ENCODE data around the gene KIF17. TPM values are rescaled to one million over a fixed set of nuclear protein-coding genes. Genes with fewer than 3 reads are reported as not detected.

Gene KIF17
- not detected for total RNA-seq
- total RNA-seq (2013), result 0.23 TPM

DNA sequence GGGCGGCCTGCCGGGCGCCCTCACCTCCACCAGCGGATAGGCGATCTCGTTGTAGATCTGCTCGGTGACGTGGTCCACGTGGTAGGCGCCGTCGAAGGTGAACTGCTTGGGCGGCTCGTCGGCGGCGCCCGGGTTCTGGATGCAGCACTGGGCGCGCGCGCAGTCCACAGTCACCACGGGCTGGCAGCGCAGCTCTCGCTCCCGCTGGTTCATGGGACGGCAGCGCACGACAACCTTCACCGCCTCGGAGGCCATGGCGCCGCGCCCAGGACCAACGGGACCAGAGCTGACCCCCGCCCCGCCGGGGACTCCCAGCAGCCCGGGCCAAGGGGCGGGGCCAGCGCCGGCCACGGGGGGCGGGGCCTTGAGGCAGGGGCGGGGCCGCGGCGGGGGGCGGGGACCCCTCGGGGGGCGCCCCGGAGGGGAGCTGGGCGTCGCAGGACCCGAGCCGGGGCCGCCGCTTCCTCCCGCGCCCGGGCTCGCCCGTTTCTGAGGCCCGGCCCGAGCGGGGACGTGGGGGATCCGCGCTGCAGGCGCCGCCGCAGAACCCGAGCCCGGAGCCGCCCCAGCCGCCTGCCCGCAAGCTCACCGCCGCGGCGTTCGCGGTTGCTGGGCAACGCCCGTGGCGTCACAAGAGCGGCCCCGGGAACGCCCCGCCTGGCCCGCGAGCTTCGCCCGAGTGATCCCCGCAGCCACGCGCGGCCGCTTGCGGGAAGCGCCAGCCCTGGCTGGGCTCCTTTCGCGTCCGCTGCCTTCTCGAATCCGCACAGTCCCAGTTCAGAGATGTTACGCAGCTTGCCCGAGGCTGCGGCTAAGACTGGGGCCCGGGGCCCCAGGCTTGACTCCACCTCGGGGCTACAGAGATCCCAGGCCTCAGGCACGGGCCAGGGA, at the start of gene KIF17:
KIF17 (minus strand) TSS at position 556 of the 891 bp plus-strand sequence; CDS start at position 255, 301 bp downstream.
- ATAC-seq (peak; percentile 60 to 82 (median 73)), DNase-seq (peak; percentile 60 to 83)
- H3K36me3 ChIP-seq (ENCODE audit: control insufficient read depth, insufficient read depth, low read length), result no peaks in the 10 kb centered on the region
- H3K9me3 ChIP-seq (ENCODE audit: control insufficient read depth, insufficient read depth, low read length), result no peaks in the 10 kb centered on the region
- peak within 1 kb of the TSS; percentile 81 for H3K4me3 Mint-ChIP-seq
- H3K4me3 ChIP-seq (ENCODE audit: low read length), result no peak within 1 kb of the TSS
- H3K27ac Mint-ChIP-seq, result peak within 1 kb of the TSS; percentile 41 to 69
- H3K27me3 ChIP-seq (ENCODE audit: control insufficient read depth, insufficient read depth, low read length), result peaks cover 12% of the 10 kb centered on the region
- peaks cover 12% of the 10 kb centered on the region for H3K4me1 ChIP-seq (ENCODE audit: control insufficient read depth, insufficient read depth, low read length)
- no peak within 1 kb of the TSS for H3K27ac ChIP-seq (ENCODE audit: low read length)
- H3K36me3 Mint-ChIP-seq, result no peaks in the 10 kb centered on the region
- TF ChIP-seq, protein P1, sequence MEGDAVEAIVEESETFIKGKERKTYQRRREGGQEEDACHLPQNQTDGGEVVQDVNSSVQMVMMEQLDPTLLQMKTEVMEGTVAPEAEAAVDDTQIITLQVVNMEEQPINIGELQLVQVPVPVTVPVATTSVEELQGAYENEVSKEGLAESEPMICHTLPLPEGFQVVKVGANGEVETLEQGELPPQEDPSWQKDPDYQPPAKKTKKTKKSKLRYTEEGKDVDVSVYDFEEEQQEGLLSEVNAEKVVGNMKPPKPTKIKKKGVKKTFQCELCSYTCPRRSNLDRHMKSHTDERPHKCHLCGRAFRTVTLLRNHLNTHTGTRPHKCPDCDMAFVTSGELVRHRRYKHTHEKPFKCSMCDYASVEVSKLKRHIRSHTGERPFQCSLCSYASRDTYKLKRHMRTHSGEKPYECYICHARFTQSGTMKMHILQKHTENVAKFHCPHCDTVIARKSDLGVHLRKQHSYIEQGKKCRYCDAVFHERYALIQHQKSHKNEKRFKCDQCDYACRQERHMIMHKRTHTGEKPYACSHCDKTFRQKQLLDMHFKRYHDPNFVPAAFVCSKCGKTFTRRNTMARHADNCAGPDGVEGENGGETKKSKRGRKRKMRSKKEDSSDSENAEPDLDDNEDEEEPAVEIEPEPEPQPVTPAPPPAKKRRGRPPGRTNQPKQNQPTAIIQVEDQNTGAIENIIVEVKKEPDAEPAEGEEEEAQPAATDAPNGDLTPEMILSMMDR (IDR thresholded peaks at IDR 0.05), result no peak
- 3% methylated on average over 112 of the region's 112 CpGs for WGBS (ENCODE audit: insufficient coverage)
- H3K9me3 Mint-ChIP-seq, result no peaks in the 10 kb centered on the region
- peaks cover 12 to 18% of the 10 kb centered on the region in 2 donors for H3K27me3 Mint-ChIP-seq (ENCODE audit: low read depth in 2 of 2)
- intact Hi-C loops (cut with micrococcal nuclease), result no loop called here
- H3K4me1 Mint-ChIP-seq, result peaks cover 5 to 13% of the 10 kb centered on the region in 2 donors

DNA sequence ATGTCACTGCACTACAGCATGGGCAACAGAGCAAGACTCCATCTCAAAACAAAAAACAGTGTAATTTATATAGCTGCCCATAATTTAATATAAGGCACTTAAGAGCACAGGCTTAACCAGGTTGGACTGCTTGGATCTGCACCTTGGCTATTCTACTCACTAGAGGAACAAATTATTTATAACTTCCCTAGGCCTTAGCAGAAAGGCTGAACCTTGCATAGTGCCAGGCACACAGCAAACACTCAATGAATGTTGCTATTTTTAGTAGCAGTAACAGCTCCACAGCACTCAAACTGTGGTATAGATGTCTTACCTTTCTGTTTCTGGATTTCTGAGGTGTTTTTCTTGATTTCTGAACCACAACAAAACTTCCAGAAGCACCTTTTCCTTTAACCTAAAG, 49.5 kb upstream of the KIF17 start:
- H3K36me3 Mint-ChIP-seq, result peaks cover 14% of the 10 kb centered on the region
- peaks cover 85% of the 10 kb centered on the region for H3K36me3 ChIP-seq (ENCODE audit: control insufficient read depth, insufficient read depth, low read length)
- no peak overlapping the region for H3K4me3 Mint-ChIP-seq
- no peak overlapping the region for H3K27ac Mint-ChIP-seq
- ATAC-seq (no peak), DNase-seq (no peak)
- H3K27me3 Mint-ChIP-seq (ENCODE audit: low read depth in 2 of 2), result no peaks in the 10 kb centered on the region
- no peaks in the 10 kb centered on the region for H3K9me3 ChIP-seq (ENCODE audit: control insufficient read depth, insufficient read depth, low read length)
- H3K27ac ChIP-seq (ENCODE audit: low read length), result no peak overlapping the region
- no peaks in the 10 kb centered on the region for H3K4me1 Mint-ChIP-seq
- H3K9me3 Mint-ChIP-seq, result no peaks in the 10 kb centered on the region
- TF ChIP-seq, protein P1 (IDR thresholded peaks at IDR 0.05), result no peak
- no peaks in the 10 kb centered on the region for H3K27me3 ChIP-seq (ENCODE audit: control insufficient read depth, insufficient read depth, low read length)
- H3K4me1 ChIP-seq (ENCODE audit: control insufficient read depth, insufficient read depth, low read length), result no peaks in the 10 kb centered on the region
- H3K4me3 ChIP-seq (ENCODE audit: low read length), result no peak overlapping the region
- intact Hi-C loops (cut with micrococcal nuclease), result no loop called here

DNA sequence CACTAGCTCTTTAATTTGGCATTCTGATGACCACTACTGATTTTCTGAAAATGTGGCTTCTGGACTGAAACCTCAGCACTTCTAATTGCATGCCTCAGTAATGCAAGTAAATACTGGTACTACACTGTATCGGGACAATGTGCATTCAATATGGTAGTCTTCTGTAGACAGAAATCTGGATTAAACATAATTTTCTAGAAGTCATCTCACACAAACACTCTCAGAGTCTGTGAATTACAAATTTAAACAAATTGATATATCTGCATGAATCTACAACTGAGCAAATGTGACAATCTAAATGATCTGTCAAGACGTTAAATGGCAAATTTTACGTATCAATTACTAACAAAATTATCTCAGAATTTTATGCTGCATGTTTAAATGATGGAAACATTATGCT, 45.6 kb upstream of the KIF17 start:
- Mint-ChIP-seq H3K4me1 (peaks cover 0 to 4% of the 10 kb centered on the region in 2 donors), H3K9me3 (no peaks in the 10 kb centered on the region), H3K4me3 (no peak overlapping the region), H3K27ac (no peak overlapping the region), H3K27me3 (ENCODE audit: low read depth in 2 of 2) (no peaks in the 10 kb centered on the region), H3K36me3 (peaks cover 22% of the 10 kb centered on the region)
- no peaks in the 10 kb centered on the region for H3K4me1 ChIP-seq (ENCODE audit: control insufficient read depth, insufficient read depth, low read length)
- no peaks in the 10 kb centered on the region for H3K27me3 ChIP-seq (ENCODE audit: control insufficient read depth, insufficient read depth, low read length)
- no peak overlapping the region for H3K4me3 ChIP-seq (ENCODE audit: low read length)
- no peak for DNase-seq
- intact Hi-C loops (cut with micrococcal nuclease), result no loop called here
- no peaks in the 10 kb centered on the region for H3K9me3 ChIP-seq (ENCODE audit: control insufficient read depth, insufficient read depth, low read length)
- WGBS (ENCODE audit: insufficient coverage), result no CpG with 5 or more reads among the region's 3 CpGs
- H3K27ac ChIP-seq (ENCODE audit: low read length), result no peak overlapping the region
- peaks cover 79% of the 10 kb centered on the region for H3K36me3 ChIP-seq (ENCODE audit: control insufficient read depth, insufficient read depth, low read length)
- TF ChIP-seq, protein P1 (IDR thresholded peaks at IDR 0.05), result no peak
- no peak for ATAC-seq

Measured in natural killer cell (primary cell).